ENCODE measurements around the gene VWA3B. TPM values are rescaled to one million over a fixed set of nuclear protein-coding genes. Genes with fewer than 3 reads are reported as not detected.
"Not testable (repeated sequence)": the region's sequence is repeated elsewhere in the genome, so short reads cannot be mapped to it uniquely, and the experiment has no call there.

Gene VWA3B
- total and polyA plus RNA-seq, 2 experiments from 2014 or later: 0.80 TPM; not detected in 1

DNA sequence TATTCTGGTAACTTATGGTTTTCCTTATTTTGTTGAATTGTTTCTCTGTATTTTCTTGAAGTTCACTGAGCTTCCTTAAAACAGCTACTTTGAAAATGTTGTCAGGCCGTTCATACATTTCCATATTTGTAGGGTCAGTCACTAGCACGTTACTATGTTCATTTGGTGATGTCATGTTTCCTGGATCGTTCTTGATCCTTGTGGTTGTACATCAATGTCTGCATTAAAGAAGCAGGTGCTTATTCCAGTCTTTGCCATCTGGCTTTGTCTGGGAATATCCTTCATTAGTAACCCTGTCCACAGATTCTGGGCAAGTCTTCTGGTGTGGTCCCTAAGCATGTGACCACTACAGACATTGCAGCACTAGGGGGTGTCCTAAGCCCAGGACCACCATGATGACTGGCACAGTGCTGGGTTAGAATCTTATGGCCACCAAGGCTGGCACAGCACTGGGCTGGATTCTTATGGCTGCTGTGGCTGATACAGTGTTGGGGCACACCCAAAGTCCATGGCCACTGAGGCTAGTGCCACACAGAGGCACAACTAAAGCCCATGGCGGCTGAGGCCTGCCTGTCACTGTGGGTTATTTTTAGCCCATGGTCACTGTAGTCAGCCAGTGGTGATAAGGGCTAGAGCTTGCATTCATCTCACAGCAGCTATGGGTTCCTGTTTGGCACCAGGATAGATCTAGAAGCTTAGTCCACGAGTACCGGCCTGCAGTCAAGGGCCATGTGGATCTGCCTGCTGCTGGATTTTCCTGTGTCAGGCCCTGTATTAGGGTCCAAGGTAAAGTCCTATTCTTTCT lies 13.2 kb downstream of the VWA3B start:
- no peaks in the 10 kb centered on the region for H3K27me3 ChIP-seq
- no peaks in the 10 kb centered on the region for H3K36me3 ChIP-seq (replicated peaks; ENCODE audit: insufficient read depth, low read depth)
- WGBS (ENCODE audit: low lambda C conversion rate, missing lambda C conversion rate): 93% methylated on average over 6 of the region's 6 CpGs
- no peak overlapping the region for H3K4me3 ChIP-seq
- peaks cover 7% of the 10 kb centered on the region for H3K9me3 ChIP-seq (ENCODE audit: low read depth)
- no peak for DNase-seq (ENCODE audit: low spot score)
- no peak overlapping the region for H2AFZ ChIP-seq
- TF ChIP-seq EZH2 (IDR thresholded peaks at IDR 0.05; ENCODE audit: borderline replicate concordance) (no peak), EZH2phosphoT487 (IDR thresholded peaks at IDR 0.05; ENCODE audit: low read depth, severe bottlenecking, unreplicated experiment) (no peak)
- TF ChIP-seq, protein P1, sequence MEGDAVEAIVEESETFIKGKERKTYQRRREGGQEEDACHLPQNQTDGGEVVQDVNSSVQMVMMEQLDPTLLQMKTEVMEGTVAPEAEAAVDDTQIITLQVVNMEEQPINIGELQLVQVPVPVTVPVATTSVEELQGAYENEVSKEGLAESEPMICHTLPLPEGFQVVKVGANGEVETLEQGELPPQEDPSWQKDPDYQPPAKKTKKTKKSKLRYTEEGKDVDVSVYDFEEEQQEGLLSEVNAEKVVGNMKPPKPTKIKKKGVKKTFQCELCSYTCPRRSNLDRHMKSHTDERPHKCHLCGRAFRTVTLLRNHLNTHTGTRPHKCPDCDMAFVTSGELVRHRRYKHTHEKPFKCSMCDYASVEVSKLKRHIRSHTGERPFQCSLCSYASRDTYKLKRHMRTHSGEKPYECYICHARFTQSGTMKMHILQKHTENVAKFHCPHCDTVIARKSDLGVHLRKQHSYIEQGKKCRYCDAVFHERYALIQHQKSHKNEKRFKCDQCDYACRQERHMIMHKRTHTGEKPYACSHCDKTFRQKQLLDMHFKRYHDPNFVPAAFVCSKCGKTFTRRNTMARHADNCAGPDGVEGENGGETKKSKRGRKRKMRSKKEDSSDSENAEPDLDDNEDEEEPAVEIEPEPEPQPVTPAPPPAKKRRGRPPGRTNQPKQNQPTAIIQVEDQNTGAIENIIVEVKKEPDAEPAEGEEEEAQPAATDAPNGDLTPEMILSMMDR (IDR thresholded peaks at IDR 0.05; ENCODE audit: poor library complexity): no peak
- H3K4me1 ChIP-seq (ENCODE audit: insufficient read depth): no peaks in the 10 kb centered on the region
- H3K4me2 ChIP-seq: no peak overlapping the region
- no peaks in the 10 kb centered on the region for H3K79me2 ChIP-seq
- H3K9me2 ChIP-seq (replicated peaks; ENCODE audit: insufficient read depth): no peaks in the 10 kb centered on the region
- H3K27ac ChIP-seq: no peak overlapping the region
- no peaks in the 10 kb centered on the region for H4K20me1 ChIP-seq (ENCODE audit: insufficient read depth, poor library complexity, severe bottlenecking)

DNA sequence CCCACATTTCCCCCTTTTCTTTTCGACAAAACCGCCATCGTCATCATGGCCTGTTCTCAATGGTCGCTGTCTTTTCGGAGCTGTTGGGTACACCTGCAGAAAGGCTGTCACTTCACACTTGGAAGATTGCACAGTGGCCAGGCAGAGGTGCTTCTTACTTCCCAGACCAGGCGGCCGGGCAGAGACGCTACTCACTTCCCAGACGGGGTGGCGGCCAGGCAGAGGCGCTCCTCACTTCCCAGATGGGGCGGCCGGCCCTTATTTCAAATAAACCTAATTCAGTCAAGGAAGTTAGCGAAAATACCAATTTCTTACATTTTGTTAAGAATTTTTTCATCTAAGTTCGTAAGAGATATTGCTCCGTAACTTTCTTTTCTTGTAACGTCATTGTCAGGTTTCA lies 15.3 kb downstream of the VWA3B start:
- H3K4me3 ChIP-seq; H3K36me3 ChIP-seq (replicated peaks; ENCODE audit: insufficient read depth, low read depth); H3K27ac ChIP-seq; DNase-seq (ENCODE audit: low spot score); H3K27me3 ChIP-seq; H2AFZ ChIP-seq; H3K9me2 ChIP-seq (replicated peaks; ENCODE audit: insufficient read depth); H3K4me1 ChIP-seq (ENCODE audit: insufficient read depth); H3K9me3 ChIP-seq (ENCODE audit: low read depth); H3K4me2 ChIP-seq; H4K20me1 ChIP-seq (ENCODE audit: insufficient read depth, poor library complexity, severe bottlenecking); H3K79me2 ChIP-seq: not testable (repeated sequence)
- 96% methylated on average over 17 of the region's 17 CpGs for WGBS (ENCODE audit: low lambda C conversion rate, missing lambda C conversion rate)

DNA sequence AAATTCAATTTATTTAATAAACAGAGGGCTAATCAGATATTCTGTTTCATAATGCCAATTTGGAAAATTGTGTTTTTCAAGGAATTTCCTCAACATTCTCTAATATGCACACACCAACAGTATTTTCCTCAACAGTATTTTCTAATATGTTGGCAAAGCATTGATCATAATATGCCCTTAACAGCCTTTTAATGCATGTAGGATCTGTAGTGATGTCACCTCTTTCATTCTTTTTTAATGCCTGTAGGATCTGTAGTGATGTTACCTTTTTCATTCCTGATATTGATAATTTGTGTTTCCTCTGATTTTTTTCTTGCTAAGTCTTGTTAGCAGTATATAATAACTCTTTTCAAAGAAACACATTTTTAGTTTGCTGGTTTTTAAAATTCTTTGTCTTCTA lies 15.9 kb downstream of the VWA3B start:
- Histone ChIP-seq H3K9me2 (replicated peaks; ENCODE audit: insufficient read depth) (no peaks in the 10 kb centered on the region), H3K4me3 (no peak overlapping the region), H3K79me2 (no peaks in the 10 kb centered on the region), H3K36me3 (replicated peaks; ENCODE audit: insufficient read depth, low read depth) (no peaks in the 10 kb centered on the region), H2AFZ (no peak overlapping the region), H3K4me2 (no peak overlapping the region), H3K27ac (no peak overlapping the region), H3K4me1 (ENCODE audit: insufficient read depth) (no peaks in the 10 kb centered on the region), H4K20me1 (ENCODE audit: insufficient read depth, poor library complexity, severe bottlenecking) (no peaks in the 10 kb centered on the region), H3K27me3 (no peaks in the 10 kb centered on the region), H3K9me3 (ENCODE audit: low read depth) (peaks cover 7% of the 10 kb centered on the region)
- TF ChIP-seq EZH2 (IDR thresholded peaks at IDR 0.05; ENCODE audit: borderline replicate concordance) (no peak), EZH2phosphoT487 (IDR thresholded peaks at IDR 0.05; ENCODE audit: low read depth, severe bottlenecking, unreplicated experiment) (no peak)
- TF ChIP-seq, protein P1 (IDR thresholded peaks at IDR 0.05; ENCODE audit: poor library complexity): no peak
- no peak for DNase-seq (ENCODE audit: low spot score)

DNA sequence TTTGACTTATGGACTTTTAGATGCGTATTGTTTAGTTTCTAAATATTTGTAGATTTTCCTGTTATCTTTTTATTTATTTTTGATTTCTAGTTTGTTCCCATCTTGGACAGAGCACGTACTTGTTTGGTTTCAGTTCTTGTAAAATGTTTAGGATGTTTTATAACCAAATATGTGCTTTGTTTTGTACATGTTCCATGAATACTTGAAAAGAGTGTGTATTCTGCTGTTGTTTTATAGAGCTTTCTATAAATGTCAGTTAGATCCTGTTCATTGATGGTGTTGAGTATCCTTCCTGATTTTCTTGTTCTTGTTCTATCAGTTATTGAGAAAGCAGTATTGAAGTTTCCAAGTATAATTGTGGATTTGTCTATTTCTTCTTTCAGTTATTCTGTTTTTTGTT lies 21.1 kb downstream of the VWA3B start:
- Histone ChIP-seq H3K9me2 (replicated peaks; ENCODE audit: insufficient read depth) (no peaks in the 10 kb centered on the region), H2AFZ (no peak overlapping the region), H3K4me1 (ENCODE audit: insufficient read depth) (no peaks in the 10 kb centered on the region), H3K79me2 (no peaks in the 10 kb centered on the region), H3K27ac (no peak overlapping the region), H3K4me2 (no peak overlapping the region), H3K36me3 (replicated peaks; ENCODE audit: insufficient read depth, low read depth) (no peaks in the 10 kb centered on the region), H3K4me3 (no peak overlapping the region), H3K27me3 (no peaks in the 10 kb centered on the region), H3K9me3 (ENCODE audit: low read depth) (no peaks in the 10 kb centered on the region), H4K20me1 (ENCODE audit: insufficient read depth, poor library complexity, severe bottlenecking) (no peaks in the 10 kb centered on the region)
- 77% methylated on average over 2 of the region's 2 CpGs for WGBS (ENCODE audit: low lambda C conversion rate, missing lambda C conversion rate)
- no peak for DNase-seq (ENCODE audit: low spot score)
- TF ChIP-seq, protein P1 (IDR thresholded peaks at IDR 0.05; ENCODE audit: poor library complexity): no peak
- TF ChIP-seq EZH2 (IDR thresholded peaks at IDR 0.05; ENCODE audit: borderline replicate concordance): no peak
- TF ChIP-seq EZH2phosphoT487 (IDR thresholded peaks at IDR 0.05; ENCODE audit: low read depth, severe bottlenecking, unreplicated experiment): no peak
